ENCODE data around the gene SLC25A24.
"Not testable (repeated sequence)": the region's sequence is repeated elsewhere in the genome, so short reads cannot be mapped to it uniquely, and the experiment has no call there.

SLC25A24 gene

DNA sequence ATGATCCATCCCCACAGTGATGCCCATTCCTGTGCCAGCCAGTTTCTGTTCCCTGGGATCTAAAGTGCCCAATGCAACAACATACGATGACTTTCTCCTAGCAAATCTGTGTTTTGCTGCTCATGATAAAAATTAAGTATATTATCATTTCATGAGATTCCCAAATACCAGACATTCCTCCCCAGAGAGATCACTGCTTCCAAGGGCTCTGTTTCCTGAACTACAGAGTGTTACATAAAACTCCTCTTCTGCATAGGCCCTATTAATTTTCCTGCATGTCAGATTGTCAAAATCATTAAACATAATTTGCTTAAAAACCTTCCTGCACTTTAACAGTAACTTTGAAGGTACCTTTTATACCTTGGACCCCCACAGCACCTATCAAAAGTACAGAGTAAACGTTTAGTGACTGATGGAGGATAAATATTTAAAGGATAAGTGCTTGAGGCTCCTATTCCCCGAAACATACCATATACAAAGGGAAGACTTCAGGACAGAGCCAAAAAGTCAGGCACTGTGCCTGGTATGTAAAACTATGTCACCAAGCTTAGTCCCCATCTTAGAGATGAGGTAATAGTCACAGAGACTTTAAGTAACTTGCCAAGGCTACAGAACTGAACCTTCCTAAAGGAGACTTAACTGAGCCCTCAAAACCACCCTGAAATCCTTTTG is 50.2 kb downstream of the SLC25A24 start:
- in situ Hi-C loops (cut with HindIII; ENCODE audit: low pct_ligation_motif_present, low pct_unique_long_range_greater_than_20kb, low sequenced_read_pairs): no loop called here
- no peak for DNase-seq

- in situ Hi-C loops (cut with HindIII; ENCODE audit: low pct_ligation_motif_present, low pct_unique_long_range_greater_than_20kb, low sequenced_read_pairs): not testable (repeated sequence)
Observed at GRCh38 chr1:108144569-108144968, 55.6 kb downstream of the SLC25A24 start.

GRCh38 chr1:108142773-108143394 is 57.3 kb downstream of the SLC25A24 start:
- in situ Hi-C loops (cut with HindIII; ENCODE audit: low pct_ligation_motif_present, low pct_unique_long_range_greater_than_20kb, low sequenced_read_pairs): no loop called here
- no peak for DNase-seq

More at GRCh38 chr1:108144569-108144968, 55.6 kb downstream of the SLC25A24 start:
- not testable (repeated sequence) for DNase-seq

DNA sequence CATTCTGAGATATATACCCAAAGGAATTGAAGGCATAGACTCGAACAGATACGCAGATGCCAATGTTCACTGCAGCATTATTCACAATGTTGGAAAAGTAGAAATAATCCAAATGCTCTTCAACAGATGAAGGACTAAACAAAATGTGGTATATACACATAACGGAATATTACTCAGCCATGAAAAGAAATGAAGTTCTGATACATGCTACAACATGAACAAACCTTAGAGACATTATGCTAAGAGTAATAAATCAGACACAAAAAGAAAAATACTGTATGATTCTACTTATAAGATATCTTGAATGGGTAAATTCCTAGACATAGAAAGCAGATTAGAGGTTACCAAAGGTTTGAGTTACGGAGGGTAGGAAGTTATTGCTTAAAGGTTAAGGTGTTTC is 57.9 kb downstream of the SLC25A24 start:
- in situ Hi-C loops (cut with HindIII; ENCODE audit: low pct_ligation_motif_present, low pct_unique_long_range_greater_than_20kb, low sequenced_read_pairs): no loop called here
- no peak for DNase-seq

- no peak for DNase-seq
- in situ Hi-C loops (cut with HindIII; ENCODE audit: low pct_ligation_motif_present, low pct_unique_long_range_greater_than_20kb, low sequenced_read_pairs): no loop called here
Observed at GRCh38 chr1:108141621-108142020, 58.5 kb downstream of the SLC25A24 start.

DNA sequence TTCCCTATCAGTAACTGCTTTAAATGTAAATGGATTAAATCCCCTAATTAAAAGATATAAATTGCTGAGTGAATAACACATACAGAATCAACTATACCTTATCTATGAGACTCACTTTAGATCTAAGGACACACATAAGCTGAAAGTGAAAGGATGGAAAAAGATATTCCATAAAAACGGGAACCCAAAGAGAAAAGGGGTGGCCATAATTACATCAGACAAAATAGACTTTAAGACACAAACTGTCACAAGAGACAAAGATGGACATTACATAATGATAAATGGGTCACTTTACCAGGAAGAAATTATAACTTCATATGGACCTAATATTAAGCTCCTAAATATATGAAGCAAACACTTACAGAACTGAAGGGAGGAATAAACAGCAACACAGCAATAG is 59.2 kb downstream of the SLC25A24 start:
- in situ Hi-C loops (cut with HindIII; ENCODE audit: low pct_ligation_motif_present, low pct_unique_long_range_greater_than_20kb, low sequenced_read_pairs): no loop called here
- DNase-seq: no peak

- DNase-seq: no peak
- in situ Hi-C loops (cut with HindIII; ENCODE audit: low pct_ligation_motif_present, low pct_unique_long_range_greater_than_20kb, low sequenced_read_pairs): no loop called here
Observed at GRCh38 chr1:108140177-108140576, 60.0 kb downstream of the SLC25A24 start.

DNA sequence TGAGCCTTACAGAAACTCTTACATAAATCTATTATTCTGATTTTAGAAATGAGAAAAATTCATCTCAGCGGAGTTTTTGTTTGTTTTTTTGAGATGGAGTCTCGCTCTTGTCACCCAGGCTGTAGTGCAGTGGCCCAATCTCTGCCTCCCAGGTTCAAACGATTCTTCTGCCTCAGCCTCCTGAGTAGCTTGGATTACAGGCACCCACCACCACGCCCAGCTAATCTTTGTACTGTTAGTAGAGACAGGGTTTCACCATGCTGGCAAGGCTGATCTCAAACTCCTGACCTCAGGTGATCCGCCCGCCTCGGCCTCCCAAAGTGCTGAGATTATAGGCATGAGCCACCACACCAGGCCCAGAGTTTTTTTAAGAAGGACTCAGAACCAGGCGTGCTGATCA is 60.6 kb downstream of the SLC25A24 start:
- DNase-seq; in situ Hi-C loops (cut with HindIII; ENCODE audit: low pct_ligation_motif_present, low pct_unique_long_range_greater_than_20kb, low sequenced_read_pairs): not testable (repeated sequence)

GRCh38 chr1:108133148-108133547 is 67.0 kb downstream of the SLC25A24 start:
- DNase-seq; in situ Hi-C loops (cut with HindIII; ENCODE audit: low pct_ligation_motif_present, low pct_unique_long_range_greater_than_20kb, low sequenced_read_pairs): not testable (repeated sequence)

- DNase-seq; in situ Hi-C loops (cut with HindIII; ENCODE audit: low pct_ligation_motif_present, low pct_unique_long_range_greater_than_20kb, low sequenced_read_pairs): not testable (repeated sequence)
Observed at GRCh38 chr1:108132367-108132766, 67.8 kb downstream of the SLC25A24 start.

GRCh38 chr1:108131281-108131680 is 68.9 kb downstream of the SLC25A24 start:
- in situ Hi-C loops (cut with HindIII; ENCODE audit: low pct_ligation_motif_present, low pct_unique_long_range_greater_than_20kb, low sequenced_read_pairs); DNase-seq: not testable (repeated sequence)

- DNase-seq: no peak
- in situ Hi-C loops (cut with HindIII; ENCODE audit: low pct_ligation_motif_present, low pct_unique_long_range_greater_than_20kb, low sequenced_read_pairs): no loop called here
Observed at GRCh38 chr1:108130794-108131193, 69.3 kb downstream of the SLC25A24 start.

GRCh38 chr1:108129999-108130398 is 70.1 kb downstream of the SLC25A24 start:
- in situ Hi-C loops (cut with HindIII; ENCODE audit: low pct_ligation_motif_present, low pct_unique_long_range_greater_than_20kb, low sequenced_read_pairs): no loop called here
- no peak for DNase-seq

DNA sequence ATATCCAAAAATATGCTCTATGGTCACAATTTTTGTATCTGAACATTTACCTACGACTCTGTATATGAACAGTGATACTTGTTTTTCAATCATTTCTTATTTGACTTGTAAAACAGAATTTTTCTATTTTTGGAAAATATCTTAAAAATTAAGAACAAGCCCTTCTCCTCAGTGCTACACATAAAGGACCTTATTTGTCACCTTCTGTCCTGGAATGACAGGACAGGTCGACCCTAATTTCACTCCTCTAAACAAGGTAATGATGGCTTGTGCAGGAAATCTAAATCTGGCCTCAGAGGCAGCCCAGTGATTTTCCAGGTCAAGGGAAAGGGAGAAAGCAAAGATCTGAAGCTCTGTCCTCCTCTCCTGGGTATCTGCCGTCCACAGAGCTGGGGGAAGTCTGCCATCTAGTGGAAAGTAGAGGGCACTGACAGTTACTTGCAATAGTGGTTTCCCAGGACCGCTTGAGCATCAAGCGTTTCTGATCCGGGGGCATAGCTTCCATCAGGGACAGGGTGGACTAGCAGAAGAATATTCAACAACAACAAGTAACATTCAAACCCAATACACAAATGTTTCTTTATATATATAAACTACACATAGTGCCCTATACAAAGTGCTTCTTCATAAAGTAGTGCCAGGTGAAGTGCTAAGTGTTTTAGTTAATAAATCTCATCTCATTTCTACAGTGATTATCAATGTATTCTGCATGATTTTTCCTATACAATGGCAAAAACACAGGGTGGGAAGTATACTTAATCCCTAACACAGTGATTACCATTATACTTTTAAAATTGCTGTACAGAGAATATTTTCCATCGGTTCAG is 74.6 kb downstream of the SLC25A24 start:
- in situ Hi-C loops (cut with HindIII; ENCODE audit: low pct_ligation_motif_present, low pct_unique_long_range_greater_than_20kb, low sequenced_read_pairs): no loop called here
- DNase-seq: peak; percentile 62

DNA sequence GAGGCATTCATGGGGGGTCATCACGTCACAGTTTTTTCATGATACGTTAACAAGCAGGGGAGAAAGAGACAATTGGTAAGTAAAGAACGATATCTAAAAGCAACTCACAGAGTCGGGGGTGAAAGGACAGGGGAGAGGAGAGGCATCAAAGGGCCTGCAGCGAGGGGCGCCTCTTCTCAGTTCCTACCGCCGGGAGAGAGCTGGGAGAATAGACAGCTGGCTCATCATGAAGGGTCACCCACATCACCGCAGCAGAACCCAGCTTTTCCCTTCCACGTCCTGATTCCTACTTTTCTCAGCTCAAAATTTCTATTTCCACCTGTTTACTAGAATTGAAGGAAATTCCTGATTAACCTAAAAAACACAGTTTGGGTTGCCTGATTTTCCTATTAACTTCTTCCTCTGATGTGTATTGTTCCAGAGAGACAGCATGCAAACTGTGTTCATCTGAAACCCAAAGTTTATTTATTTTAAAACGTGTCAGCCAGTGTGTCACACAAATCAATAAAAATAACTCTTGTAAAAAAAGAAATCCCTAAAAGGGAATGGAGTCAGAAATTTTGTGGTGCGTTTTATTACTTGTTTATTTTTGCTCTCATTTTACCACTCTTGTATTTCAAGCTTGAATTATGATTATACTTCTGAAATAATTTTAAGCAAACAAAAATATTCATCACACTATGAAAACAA is 75.4 kb downstream of the SLC25A24 start:
- in situ Hi-C loops (cut with HindIII; ENCODE audit: low pct_ligation_motif_present, low pct_unique_long_range_greater_than_20kb, low sequenced_read_pairs): no loop called here

DNA sequence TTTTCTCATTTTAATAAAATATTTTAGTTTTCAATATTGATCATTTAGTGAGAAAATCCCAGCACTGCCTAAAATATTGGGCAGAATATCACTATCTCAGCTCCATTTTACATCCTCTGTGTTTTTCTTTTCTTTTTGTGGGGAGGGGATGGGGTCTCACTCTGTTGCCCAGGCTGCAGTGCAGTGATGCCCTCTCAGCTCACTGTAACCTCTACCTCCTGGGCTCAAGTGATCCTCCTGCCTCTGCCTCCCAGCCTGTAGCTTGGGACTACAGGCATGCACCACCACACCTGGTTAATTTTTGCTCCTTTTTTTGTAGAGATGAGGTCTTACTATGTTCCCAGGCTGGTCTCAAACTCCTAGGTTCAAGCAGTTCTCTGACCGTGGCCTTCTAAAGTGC is 76.1 kb downstream of the SLC25A24 start:
- DNase-seq: no peak
- in situ Hi-C loops (cut with HindIII; ENCODE audit: low pct_ligation_motif_present, low pct_unique_long_range_greater_than_20kb, low sequenced_read_pairs): no loop called here

More for the DNA sequence above, 75.4 kb downstream of the SLC25A24 start:
- no peak for DNase-seq

DNA sequence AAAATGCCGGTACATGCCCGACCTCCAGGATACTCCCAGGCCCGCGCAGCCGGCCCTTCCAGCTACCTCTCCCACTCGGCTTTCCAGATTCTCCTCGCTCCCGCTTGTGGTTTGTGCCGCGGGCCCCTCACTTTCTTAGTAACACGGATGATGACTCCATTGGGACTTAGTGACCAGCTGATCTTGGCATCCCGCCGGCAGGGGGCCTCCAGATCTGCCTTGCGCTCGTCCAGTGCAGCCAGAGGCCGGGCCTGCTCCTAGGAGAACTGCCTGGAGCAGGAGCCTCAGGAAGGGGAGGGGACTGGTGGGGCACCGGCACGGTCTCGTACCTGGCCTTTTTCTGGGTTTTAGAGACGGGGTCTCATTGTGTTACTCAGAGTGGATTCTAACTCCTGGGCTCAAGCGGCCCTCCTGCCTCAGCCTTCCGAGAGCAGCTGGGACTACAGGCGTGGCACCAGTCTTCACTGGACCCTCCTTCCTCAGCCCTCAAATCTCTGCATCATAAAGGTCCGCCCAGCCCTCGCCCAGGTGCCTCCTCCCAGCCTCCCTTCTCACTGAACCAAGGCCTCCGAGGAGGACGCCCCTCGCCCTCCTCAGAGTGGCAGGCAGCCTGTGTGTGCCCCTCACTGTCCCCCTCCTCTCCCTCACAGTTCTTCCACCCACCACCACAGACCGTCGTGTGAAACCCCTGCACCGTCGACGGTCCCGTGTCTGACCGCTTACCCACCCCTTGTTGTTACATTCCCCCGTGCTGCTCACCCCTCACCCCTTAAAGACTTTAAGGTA is 78.6 kb downstream of the SLC25A24 start:
- no peak for DNase-seq
- in situ Hi-C loops (cut with HindIII; ENCODE audit: low pct_ligation_motif_present, low pct_unique_long_range_greater_than_20kb, low sequenced_read_pairs): no loop called here

DNA sequence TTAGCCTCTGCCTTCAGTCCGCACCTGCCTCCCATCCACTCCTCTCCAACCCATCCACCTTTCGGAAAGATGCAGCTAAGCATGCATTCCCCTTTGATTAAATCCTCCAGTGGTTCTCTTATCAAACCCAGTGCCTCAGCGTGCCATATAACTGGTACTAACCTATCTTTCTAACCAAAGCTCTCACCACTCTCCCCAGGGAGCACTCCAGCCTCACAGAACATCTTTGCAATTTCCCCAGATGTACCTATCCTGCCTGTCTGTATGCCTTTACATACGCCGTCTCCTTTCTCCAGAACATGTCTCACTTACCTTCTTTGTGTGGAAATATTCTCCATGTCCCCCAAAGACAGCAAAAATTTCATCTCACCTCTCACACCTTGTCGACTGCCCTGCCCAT is 80.0 kb downstream of the SLC25A24 start:
- DNase-seq: no peak
- in situ Hi-C loops (cut with HindIII; ENCODE audit: low pct_ligation_motif_present, low pct_unique_long_range_greater_than_20kb, low sequenced_read_pairs): no loop called here
